ENCODE measurements around the gene CWC25. TPM values are rescaled to one million over a fixed set of nuclear protein-coding genes. Genes with fewer than 3 reads are reported as not detected.

The CWC25 gene
- polyA plus RNA-seq (ENCODE audit: insufficient read length in 12 of 12), result 10 to 100 TPM in 11 of 12 donors, not detected in 1; 10.3 to 22.0 (median 14.0) TPM
- long read RNA-seq, donor 1, partial matches to known transcripts, result 0 of 2 reads
- long read RNA-seq, donor 1, other reads (novel, unspliced or antisense), result 0 of 2 reads
- long read RNA-seq, donor 2, partial matches to known transcripts, result 0 of 1 reads
- long read RNA-seq, donor 2, other reads (novel, unspliced or antisense), result 0 of 1 reads
- long read RNA-seq, donor 3, partial matches to known transcripts, result 0 of 1 reads
- long read RNA-seq, donor 3, other reads (novel, unspliced or antisense), result 0 of 1 reads
- long read RNA-seq, donor 4, partial matches to known transcripts, result 0 of 1 reads
- long read RNA-seq, donor 4, other reads (novel, unspliced or antisense), result 0 of 1 reads
- long read RNA-seq, donor 5, partial matches to known transcripts, result 0 of 3 reads
- long read RNA-seq, donor 5, other reads (novel, unspliced or antisense), result 0 of 3 reads
- long read RNA-seq, donor 6, result 0 reads
- long read RNA-seq, donor 7, result 0 reads
- long read RNA-seq, donor 8, partial matches to known transcripts, result 0 of 1 reads
- long read RNA-seq, donor 8, other reads (novel, unspliced or antisense), result 0 of 1 reads
- long read RNA-seq, donor 9, partial matches to known transcripts, result 0 of 1 reads
- long read RNA-seq, donor 9, other reads (novel, unspliced or antisense), result 0 of 1 reads
- long read RNA-seq, donor 10, partial matches to known transcripts, result 0 of 3 reads
- long read RNA-seq, donor 10, other reads (novel, unspliced or antisense), result 0 of 3 reads
- long read RNA-seq, donor 11, partial matches to known transcripts, result 0 of 2 reads
- long read RNA-seq, donor 11, other reads (novel, unspliced or antisense), result 0 of 2 reads

GRCh38 chr17:38824899-38825761 is at the start of gene CWC25:
CWC25 (minus strand) TSS chr17:38825321; CDS start chr17:38825183, 138 bp downstream.
- peak; percentile 100 for DNase-seq

- no peak for DNase-seq
These were observed 48.7 kb upstream of the CWC25 start for GRCh38 chr17:38873640-38874380.

- no peak for DNase-seq
These were observed 47.7 kb upstream of the CWC25 start for GRCh38 chr17:38872671-38873385.

GRCh38 chr17:38872027-38872511 is 46.9 kb upstream of the CWC25 start:
- DNase-seq, result no peak

- no peak for DNase-seq
These were observed 46.3 kb upstream of the CWC25 start for GRCh38 chr17:38871247-38872015.

GRCh38 chr17:38870259-38871165 is 45.4 kb upstream of the CWC25 start:
- peak; percentile 82 for DNase-seq

- peak; percentile 91 for DNase-seq
These were observed 44.6 kb upstream of the CWC25 start, which contains the start of gene LASP1 for GRCh38 chr17:38869526-38870258. LASP1 (plus strand) TSS chr17:38870058; CDS start chr17:38870190, 132 bp downstream.

- peak; percentile 94 for DNase-seq
These were observed 43.9 kb upstream of the CWC25 start for GRCh38 chr17:38868817-38869525.

- peak; percentile 57 for DNase-seq
These were observed 43.1 kb upstream of the CWC25 start for GRCh38 chr17:38867968-38868816.

GRCh38 chr17:38867179-38867967 is 42.3 kb upstream of the CWC25 start:
- peak; percentile 57 for DNase-seq

- no peak for DNase-seq
These were observed 39.7 kb upstream of the CWC25 start for GRCh38 chr17:38864636-38865398.

- DNase-seq, result no peak
These were observed 36.3 kb upstream of the CWC25 start for GRCh38 chr17:38861399-38861843.

GRCh38 chr17:38857271-38857670 is 32.1 kb upstream of the CWC25 start:
- DNase-seq, result no peak
